Measurements from ENCODE around the gene TPST2. TPM values are rescaled to one million over a fixed set of nuclear protein-coding genes. Genes with fewer than 3 reads are reported as not detected.

TPST2 gene
- total RNA-seq, 1 experiment from 2014 or later = 11.8 TPM

DNA sequence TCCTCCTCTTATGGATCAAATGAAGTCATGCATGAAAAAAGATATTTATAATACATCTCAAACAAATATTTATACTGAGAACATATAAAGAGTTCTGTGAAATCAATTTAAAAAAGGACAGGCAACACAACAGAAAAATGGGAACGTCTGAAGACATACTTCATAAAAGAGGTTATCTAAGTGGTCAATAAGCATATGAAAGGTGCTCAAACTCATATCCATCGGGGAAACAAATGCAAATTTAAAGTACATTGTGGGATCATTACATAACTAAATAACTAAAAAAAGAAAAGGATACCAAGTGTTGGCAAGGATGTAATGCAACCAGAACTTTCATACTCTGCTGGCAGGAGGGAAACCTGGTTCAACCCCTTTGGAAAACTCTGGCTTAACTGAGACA, 22.3 kb downstream of the TPST2 start:
- ChIA-PET CTCF (no interaction called here), RAD21 (ENCODE audit: low non-redundant PET in 1 of 2, low total read pairs in 2 of 2, uncharacterized antibody in 2 of 2, unreplicated experiment in 2 of 2) (no interaction called here), POLR2A (no interaction called here)
- H3K4me2 ChIP-seq (ENCODE audit: low read length) = no peak overlapping the region
- H3K9ac ChIP-seq (ENCODE audit: low read length) = no peak overlapping the region
- BruUV-seq (replicated peaks) = no TSS peak
- ATAC-seq (no peak), DNase-seq (ENCODE audit: low read depth, low spot score) (no peak)
- no peaks in the 10 kb centered on the region for H3K36me3 ChIP-seq (ENCODE audit: control insufficient read depth in 1 of 2, insufficient read depth in 2 of 2, low read length in 2 of 2)
- H3K4me3 ChIP-seq (replicated peaks in 1 of 2; ENCODE audit: low read depth in 1 of 2, low read length in 2 of 2) = no peak overlapping the region
- no peak for TF ChIP-seq RAD21 (IDR thresholded peaks at IDR 0.05; ENCODE audit: low read depth)
- no peak for TF ChIP-seq YY1 (IDR thresholded peaks at IDR 0.05; ENCODE audit: extremely low read depth, insufficient replicate concordance, low read depth, low read length)
- TF ChIP-seq SRF (IDR thresholded peaks at IDR 0.05; ENCODE audit: low read depth) = no peak
- no peak for TF ChIP-seq POLR2A (IDR thresholded peaks at IDR 0.05; ENCODE audit: borderline replicate concordance, extremely low read depth, insufficient read depth, insufficient read length)
- TF ChIP-seq CBX3 (IDR thresholded peaks at IDR 0.05; ENCODE audit: low read depth) = no peak
- no peak for TF ChIP-seq ELF1 (IDR thresholded peaks at IDR 0.05; ENCODE audit: borderline replicate concordance, low read depth)
- no peak for TF ChIP-seq CEBPB (IDR thresholded peaks at IDR 0.05; ENCODE audit: low read depth)
- TF ChIP-seq TCF7L2 (IDR thresholded peaks at IDR 0.05; ENCODE audit: borderline replicate concordance, extremely low read depth, insufficient read depth, insufficient read length) = no peak
- TF ChIP-seq, protein P1, sequence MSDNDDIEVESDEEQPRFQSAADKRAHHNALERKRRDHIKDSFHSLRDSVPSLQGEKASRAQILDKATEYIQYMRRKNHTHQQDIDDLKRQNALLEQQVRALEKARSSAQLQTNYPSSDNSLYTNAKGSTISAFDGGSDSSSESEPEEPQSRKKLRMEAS (IDR thresholded peaks at IDR 0.05) = no peak
- no peak for TF ChIP-seq FOSL1 (IDR thresholded peaks at IDR 0.05; ENCODE audit: low read depth)
- no peak for TF ChIP-seq EZH2 (IDR thresholded peaks at IDR 0.05)
- TF ChIP-seq EGR1 (IDR thresholded peaks at IDR 0.05; ENCODE audit: low read depth) = no peak
- TF ChIP-seq, protein P2, sequence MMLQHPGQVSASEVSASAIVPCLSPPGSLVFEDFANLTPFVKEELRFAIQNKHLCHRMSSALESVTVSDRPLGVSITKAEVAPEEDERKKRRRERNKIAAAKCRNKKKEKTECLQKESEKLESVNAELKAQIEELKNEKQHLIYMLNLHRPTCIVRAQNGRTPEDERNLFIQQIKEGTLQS (IDR thresholded peaks at IDR 0.05) = no peak
- TF ChIP-seq, protein P3, sequence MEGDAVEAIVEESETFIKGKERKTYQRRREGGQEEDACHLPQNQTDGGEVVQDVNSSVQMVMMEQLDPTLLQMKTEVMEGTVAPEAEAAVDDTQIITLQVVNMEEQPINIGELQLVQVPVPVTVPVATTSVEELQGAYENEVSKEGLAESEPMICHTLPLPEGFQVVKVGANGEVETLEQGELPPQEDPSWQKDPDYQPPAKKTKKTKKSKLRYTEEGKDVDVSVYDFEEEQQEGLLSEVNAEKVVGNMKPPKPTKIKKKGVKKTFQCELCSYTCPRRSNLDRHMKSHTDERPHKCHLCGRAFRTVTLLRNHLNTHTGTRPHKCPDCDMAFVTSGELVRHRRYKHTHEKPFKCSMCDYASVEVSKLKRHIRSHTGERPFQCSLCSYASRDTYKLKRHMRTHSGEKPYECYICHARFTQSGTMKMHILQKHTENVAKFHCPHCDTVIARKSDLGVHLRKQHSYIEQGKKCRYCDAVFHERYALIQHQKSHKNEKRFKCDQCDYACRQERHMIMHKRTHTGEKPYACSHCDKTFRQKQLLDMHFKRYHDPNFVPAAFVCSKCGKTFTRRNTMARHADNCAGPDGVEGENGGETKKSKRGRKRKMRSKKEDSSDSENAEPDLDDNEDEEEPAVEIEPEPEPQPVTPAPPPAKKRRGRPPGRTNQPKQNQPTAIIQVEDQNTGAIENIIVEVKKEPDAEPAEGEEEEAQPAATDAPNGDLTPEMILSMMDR (IDR thresholded peaks at IDR 0.05 in 2 of 3, conservative IDR thresholded peaks at IDR 0.05 in 1 of 3; ENCODE audit: borderline replicate concordance in 1 of 3, insufficient read depth in 1 of 3, low read depth in 2 of 3, low read length in 2 of 3) = no peak
- no peak for TF ChIP-seq JUND (IDR thresholded peaks at IDR 0.05)
- TF ChIP-seq POLR2AphosphoS5 (IDR thresholded peaks at IDR 0.05; ENCODE audit: low read depth, low read length) = no peak
- no peak for TF ChIP-seq ZFX (IDR thresholded peaks at IDR 0.05)
- TF ChIP-seq, protein P4, sequence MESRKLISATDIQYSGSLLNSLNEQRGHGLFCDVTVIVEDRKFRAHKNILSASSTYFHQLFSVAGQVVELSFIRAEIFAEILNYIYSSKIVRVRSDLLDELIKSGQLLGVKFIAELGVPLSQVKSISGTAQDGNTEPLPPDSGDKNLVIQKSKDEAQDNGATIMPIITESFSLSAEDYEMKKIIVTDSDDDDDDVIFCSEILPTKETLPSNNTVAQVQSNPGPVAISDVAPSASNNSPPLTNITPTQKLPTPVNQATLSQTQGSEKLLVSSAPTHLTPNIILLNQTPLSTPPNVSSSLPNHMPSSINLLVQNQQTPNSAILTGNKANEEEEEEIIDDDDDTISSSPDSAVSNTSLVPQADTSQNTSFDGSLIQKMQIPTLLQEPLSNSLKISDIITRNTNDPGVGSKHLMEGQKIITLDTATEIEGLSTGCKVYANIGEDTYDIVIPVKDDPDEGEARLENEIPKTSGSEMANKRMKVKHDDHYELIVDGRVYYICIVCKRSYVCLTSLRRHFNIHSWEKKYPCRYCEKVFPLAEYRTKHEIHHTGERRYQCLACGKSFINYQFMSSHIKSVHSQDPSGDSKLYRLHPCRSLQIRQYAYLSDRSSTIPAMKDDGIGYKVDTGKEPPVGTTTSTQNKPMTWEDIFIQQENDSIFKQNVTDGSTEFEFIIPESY (IDR thresholded peaks at IDR 0.05; ENCODE audit: extremely low read depth, insufficient replicate concordance, low read length) = no peak
- intact Hi-C loops (cut with micrococcal nuclease) = no loop called here
- H3K4me1 ChIP-seq (ENCODE audit: control insufficient read depth in 1 of 2, insufficient read depth in 2 of 2, low read length in 2 of 2) = peaks cover 6 to 9% of the 10 kb centered on the region in 2 experiments; a peak in 3 of 4 replicates
- H3K27ac ChIP-seq (ENCODE audit: low read depth, low read length) = no peak overlapping the region
- H4K20me1 ChIP-seq (ENCODE audit: insufficient read depth) = no peaks in the 10 kb centered on the region
- H3K27me3 ChIP-seq (ENCODE audit: insufficient read depth, low read length) = no peaks in the 10 kb centered on the region
- no peaks in the 10 kb centered on the region for H3K9me3 ChIP-seq (ENCODE audit: control insufficient read depth in 1 of 2, insufficient read depth in 1 of 2, low read depth in 1 of 2, low read length in 2 of 2)
- H3K79me2 ChIP-seq (ENCODE audit: insufficient read depth, low read length) = peaks cover 6% of the 10 kb centered on the region; the same call in 1 of the 2 replicates
- no peak overlapping the region for H2AFZ ChIP-seq (ENCODE audit: low read depth, low read length, poor library complexity, severe bottlenecking)
- H3K9me2 ChIP-seq (ENCODE audit: insufficient read depth) = no peaks in the 10 kb centered on the region

All from HCT116 (cell line).